A673 (cell line): ENCODE results near the gene TLE3.

ENCODE experiments used
- EZH2 ChIP-seq: fragments of 200-600 bp; sonication (generic); IDR thresholded peaks from 2 replicates; pipeline ENCODE4 v1.6.1; 2017; ENCODE audit warnings: borderline replicate concordance, low read depth, mild to moderate bottlenecking, mixed read lengths, antibody characterized with exemption, low read length; ENCODE audit not compliant: poor library complexity, severe bottlenecking
- TF ChIP-seq, protein P1 (sequence below): fragments of 300-800, 200-600 bp; sonication (generic); conservative IDR thresholded peaks from 2 replicates; pipeline ENCODE4 v1.5.1; 2017; ENCODE audit warnings: low read depth, mild to moderate bottlenecking, antibody characterized with exemption, low read length, moderate library complexity, mixed read lengths

DNA sequence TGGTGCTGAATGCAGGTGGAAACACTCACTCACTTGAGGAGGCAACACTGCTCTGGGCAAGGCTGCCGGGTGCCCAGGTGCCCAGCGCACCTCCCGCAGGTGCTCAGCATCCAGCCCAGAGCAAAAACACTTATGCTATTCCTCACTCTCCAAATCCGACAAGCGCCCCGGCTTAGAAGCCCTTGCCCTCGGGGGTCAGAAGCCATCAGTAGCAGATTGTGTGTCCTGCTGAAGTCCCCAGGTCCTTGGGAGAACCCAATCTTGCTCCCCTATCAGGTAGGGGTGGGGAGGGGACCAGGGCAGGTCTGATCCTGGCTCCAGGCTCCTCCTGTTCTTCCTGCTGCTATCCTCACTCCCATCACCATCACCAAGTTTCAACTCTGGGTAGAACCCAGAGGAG lies 46.7 kb downstream of the TLE3 start:
- TF ChIP-seq, protein P1, sequence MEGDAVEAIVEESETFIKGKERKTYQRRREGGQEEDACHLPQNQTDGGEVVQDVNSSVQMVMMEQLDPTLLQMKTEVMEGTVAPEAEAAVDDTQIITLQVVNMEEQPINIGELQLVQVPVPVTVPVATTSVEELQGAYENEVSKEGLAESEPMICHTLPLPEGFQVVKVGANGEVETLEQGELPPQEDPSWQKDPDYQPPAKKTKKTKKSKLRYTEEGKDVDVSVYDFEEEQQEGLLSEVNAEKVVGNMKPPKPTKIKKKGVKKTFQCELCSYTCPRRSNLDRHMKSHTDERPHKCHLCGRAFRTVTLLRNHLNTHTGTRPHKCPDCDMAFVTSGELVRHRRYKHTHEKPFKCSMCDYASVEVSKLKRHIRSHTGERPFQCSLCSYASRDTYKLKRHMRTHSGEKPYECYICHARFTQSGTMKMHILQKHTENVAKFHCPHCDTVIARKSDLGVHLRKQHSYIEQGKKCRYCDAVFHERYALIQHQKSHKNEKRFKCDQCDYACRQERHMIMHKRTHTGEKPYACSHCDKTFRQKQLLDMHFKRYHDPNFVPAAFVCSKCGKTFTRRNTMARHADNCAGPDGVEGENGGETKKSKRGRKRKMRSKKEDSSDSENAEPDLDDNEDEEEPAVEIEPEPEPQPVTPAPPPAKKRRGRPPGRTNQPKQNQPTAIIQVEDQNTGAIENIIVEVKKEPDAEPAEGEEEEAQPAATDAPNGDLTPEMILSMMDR, result no peak
- no peak for TF ChIP-seq EZH2
